HG03103 (cell line): ENCODE data around the gene STRN3.
"Not testable (repeated sequence)": the region's sequence is repeated elsewhere in the genome, so short reads cannot be mapped to it uniquely, and the experiment has no call there.

Source experiments
- ATAC-seq: cut with Tn5 transposase; IDR thresholded peaks from one replicate; pipeline ENCODE4 v1.9.1; 2021; ENCODE audit warnings: low read depth; ENCODE audit not compliant: unreplicated experiment

Gene STRN3

GRCh38 chr14:31026077-31026449 is at the start of gene STRN3:
Gene STRN3 (minus strand): TSS chr14:31026379. CDS start chr14:31026185, 194 bp downstream.
- no peak for ATAC-seq

DNA sequence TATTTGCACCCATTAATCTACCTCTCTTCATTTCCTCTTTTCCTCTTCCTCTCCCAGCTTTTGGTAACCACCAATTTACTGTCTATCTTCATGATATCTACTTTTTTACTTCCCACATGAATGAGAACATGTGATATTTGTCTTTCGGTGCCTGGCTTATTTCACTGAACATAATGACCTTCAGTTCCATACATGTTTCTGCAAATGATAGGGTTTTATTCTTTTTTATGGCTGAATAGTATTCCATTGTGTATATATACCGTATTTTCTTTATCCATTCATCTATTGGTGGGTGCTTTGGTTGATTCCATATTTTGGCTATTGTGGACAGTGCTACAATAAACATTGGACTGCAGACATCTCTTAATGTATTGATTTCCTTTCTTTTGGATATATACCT is 49.0 kb upstream of the STRN3 start:
- ATAC-seq = no peak

- no peak for ATAC-seq
These were observed 45.0 kb upstream of the STRN3 start for GRCh38 chr14:31071151-31071550.

DNA sequence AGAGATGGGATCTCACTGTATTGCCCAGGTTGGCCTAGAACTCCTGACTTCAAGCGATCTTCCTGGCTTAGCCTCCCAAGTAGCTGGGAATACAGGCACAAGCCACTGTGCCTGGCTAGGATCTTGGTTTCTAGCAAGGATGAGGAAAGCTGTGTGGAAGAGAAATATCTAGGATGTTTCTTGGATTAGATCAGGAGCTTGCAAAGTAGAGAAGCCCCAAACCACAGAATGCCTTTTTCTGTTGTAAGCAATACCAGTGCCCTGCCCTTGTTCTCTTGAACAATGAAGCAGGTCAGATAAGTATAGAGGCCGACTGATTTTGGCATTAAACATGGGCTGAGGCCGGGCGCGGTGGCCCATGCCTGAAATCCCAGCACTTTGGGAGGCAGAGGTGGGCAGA is 44.3 kb upstream of the STRN3 start:
- no peak for ATAC-seq

DNA sequence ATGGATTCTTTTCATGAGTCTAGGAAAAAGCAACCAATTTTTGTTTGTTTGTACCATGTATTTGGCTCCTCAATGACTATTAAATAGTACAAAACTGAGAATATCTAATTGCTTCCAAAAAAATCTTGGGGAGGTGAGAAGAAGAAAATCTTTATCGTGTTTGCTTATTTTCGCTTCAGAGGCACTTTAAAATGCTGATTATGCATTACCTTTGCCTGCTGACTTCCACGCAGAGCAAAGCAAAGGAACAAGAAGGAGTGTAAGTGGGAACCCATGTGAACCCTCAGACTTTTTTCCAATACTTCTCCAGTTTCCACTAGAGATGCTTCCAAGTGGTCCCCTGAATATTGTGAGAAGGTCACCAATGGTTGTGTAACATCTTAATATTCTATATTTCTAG is 43.2 kb upstream of the STRN3 start:
- no peak for ATAC-seq

GRCh38 chr14:31068235-31068634 is 42.1 kb upstream of the STRN3 start:
- ATAC-seq = no peak

- ATAC-seq = not testable (repeated sequence)
These were observed 36.7 kb upstream of the STRN3 start for GRCh38 chr14:31062908-31063307.

DNA sequence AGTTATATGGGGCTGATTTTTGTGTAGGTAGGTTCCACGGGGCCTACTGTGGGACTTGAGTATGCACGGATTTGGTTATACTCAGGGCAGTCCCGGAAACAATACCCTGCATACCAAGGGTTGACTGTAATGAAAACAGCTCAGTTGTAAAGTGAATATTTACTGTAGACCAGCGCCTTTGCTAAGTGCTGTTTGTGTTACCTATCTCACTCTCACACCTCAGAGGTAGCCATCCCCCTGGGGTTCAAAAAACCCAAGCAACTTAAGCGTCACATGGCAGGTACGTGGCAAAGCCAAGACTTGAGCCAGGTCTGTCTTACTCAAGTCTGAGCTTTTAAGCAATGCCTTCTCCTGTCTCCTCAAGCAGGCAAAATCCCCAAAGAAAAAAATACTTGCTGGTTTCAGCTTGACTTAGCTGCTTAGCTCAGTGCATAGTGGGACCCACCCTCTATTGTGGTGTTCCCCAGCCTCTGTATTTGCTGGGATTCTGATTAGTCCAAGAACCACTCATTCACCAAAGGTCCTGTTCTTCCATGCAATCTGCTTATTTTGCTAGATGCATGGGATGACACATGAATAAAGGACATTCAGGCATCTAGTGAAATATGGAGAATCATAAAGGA is 34.2 kb upstream of the STRN3 start:
- ATAC-seq = no peak

- ATAC-seq = no peak
These were observed 33.2 kb upstream of the STRN3 start for GRCh38 chr14:31059152-31059924.

DNA sequence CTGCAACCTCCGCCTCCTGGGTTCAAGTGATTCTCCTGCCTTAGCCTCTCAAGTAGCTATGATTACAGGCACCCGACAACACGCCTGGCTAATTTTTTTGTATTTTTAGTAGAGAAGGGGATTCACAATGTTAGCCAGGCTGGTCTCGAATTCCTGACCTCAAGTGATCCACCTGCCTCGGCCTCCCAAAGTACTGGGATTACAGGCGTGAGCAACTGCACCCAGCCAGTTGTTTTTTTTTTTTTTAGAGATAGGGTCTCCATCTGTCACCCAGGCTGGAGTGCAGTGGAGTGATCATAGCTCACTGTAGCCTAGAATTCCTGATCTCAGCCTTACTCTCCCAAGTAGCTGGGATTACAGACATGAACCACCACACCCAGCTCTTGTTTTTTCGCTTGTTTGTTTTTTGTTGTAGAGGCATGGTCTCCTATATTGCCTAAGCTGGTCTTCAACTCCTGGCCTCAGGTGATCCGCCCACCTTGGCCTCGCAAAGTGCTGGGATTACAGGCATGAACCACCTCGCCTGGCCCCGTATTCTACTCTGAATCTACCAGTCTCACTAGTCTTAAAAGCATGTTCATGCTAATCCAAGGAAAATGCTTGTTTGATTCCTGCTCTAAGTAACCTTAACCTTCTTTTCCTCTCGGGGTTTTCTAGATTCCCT is 31.7 kb upstream of the STRN3 start:
- ATAC-seq = no peak

DNA sequence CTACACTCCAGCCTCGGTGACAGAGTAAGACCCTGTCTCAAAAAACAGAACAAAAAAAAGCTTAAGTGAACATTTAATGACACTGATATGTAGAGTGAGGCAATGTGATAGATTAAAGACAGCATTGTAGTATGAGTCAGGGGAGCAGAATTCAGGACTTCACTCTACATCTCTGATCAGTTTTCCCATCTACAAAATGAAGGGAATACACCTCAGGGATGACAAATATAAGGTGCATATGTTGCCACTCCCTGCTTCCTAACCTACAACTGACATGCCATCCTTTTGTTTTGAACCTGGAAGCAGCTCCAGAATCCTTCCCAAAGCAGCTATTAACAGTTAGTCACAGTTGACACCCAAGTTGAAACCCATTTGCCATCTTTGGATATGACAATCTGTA is 30.9 kb upstream of the STRN3 start:
- no peak for ATAC-seq

- ATAC-seq = not testable (repeated sequence)
These were observed 26.9 kb upstream of the STRN3 start for GRCh38 chr14:31052905-31053586.

- no peak for ATAC-seq
These were observed 25.3 kb upstream of the STRN3 start for GRCh38 chr14:31051511-31051910.

DNA sequence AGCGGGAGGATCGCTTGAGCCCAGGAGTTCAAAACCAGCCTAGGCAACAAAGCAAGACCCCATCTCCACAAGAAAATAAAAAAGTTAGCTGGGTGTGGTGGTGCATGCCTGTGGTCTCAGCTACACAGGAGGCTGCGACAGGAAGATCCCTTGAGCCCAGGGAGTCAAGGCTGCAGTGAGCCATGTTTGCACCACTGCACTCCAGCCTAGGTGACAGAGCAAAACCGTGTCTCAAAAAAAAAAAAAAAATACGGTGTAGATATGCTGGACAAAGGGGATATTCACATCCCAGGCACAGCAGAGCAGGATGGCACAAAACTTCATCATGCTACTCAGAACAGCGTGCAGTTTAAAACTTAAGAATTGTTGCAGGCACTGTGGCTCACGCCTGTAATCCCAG is 24.8 kb upstream of the STRN3 start:
- ATAC-seq = no peak

GRCh38 chr14:31047503-31047902 is 21.3 kb upstream of the STRN3 start:
- ATAC-seq = no peak

- no peak for ATAC-seq
These were observed 19.4 kb upstream of the STRN3 start for GRCh38 chr14:31045501-31046080.

- no peak for ATAC-seq
These were observed 17.2 kb upstream of the STRN3 start for GRCh38 chr14:31043379-31043778.

DNA sequence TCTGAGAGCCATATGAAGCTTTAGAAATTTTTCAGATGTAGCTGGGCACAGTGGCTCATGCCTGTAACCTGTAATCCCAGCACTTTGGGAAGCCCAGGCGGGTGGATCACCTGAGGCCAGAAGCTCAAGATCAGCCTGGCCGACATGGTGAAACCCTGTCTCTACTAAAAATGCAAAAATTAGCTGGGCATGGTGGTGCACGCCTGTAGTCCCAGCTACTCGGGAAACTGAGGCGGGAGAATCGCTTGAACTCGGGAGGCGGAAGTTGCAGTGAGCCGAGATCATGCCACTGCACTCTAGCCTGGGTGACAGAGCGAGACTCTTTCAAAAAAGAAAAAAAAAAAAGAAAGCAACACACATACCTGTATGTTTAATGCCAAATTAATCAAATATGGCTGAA is 16.7 kb upstream of the STRN3 start:
- not testable (repeated sequence) for ATAC-seq

- ATAC-seq = no peak
These were observed 16.1 kb upstream of the STRN3 start for GRCh38 chr14:31042300-31042699.

DNA sequence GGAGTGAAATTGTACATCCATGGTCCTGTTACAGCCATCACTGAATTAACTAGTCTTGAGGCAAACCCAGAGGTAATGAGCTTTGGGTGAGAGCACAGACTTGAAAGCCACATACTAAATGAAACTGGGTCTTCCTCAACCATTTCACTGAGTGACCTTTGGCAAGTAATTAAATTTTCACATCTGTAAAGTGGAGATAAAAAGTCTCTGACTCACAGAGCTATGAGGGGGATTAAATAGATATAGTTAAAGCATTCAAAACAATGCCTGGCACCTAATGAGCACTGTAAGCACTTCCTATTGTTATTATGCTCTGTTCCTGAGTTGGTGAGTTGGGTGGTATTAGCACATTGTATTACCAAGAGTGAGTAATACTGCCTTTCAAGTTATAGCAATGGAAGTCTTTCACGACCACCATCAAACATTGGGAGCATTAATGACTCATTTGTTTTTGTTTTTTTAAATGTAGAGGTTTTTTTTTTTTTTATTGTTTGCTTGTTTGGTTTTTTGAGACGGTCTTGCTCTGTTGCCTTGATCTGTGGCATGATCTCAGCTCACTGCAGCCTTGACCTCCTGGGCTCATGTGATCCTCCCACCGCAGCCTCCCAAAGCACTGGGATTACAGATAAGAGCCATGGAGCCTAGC is 12.5 kb upstream of the STRN3 start:
- ATAC-seq = no peak
